Natural killer cell (primary cell): ENCODE measurements around the gene EIF4G2. TPM values are rescaled to one million over a fixed set of nuclear protein-coding genes. Genes with fewer than 3 reads are reported as not detected.

Experiments used
- ATAC-seq, 3 donors: fragments of 150-1000 bp in 2 of 3; fragments of 200-7000 bp in 1 of 3; cut with Tn5 transposase; 1 replicate in 1 of 3; 2 replicates in 2 of 3; pipeline ENCODE4 v1.10.0; 2021; ENCODE audit warnings: mild to moderate bottlenecking in 2 of 3, moderate library complexity in 2 of 3
- DNase-seq, 2 donors: peaks; one replicate each; pipeline versions ENCODE4 v3.0.0 to v3.0.0-alpha.2; 2013 to 2021; ENCODE audit warnings: mixed read lengths in 1 of 2
- H3K27ac ChIP-seq: one replicate; pipeline ENCODE4 v1.5.1; 2013; ENCODE audit warnings: mild to moderate bottlenecking, low read length
- H3K27me3 ChIP-seq: one replicate; pipeline ENCODE4 v1.6.1; 2013; ENCODE audit warnings: low read length; ENCODE audit not compliant: control insufficient read depth, insufficient read depth
- H3K36me3 ChIP-seq: one replicate; pipeline ENCODE4 v1.6.1; 2013; ENCODE audit warnings: low read length; ENCODE audit not compliant: control insufficient read depth, insufficient read depth
- H3K4me1 ChIP-seq: one replicate; pipeline ENCODE4 v1.6.1; 2013; ENCODE audit warnings: low read length; ENCODE audit not compliant: control insufficient read depth, insufficient read depth
- H3K4me3 ChIP-seq: one replicate; pipeline ENCODE4 v1.5.1; 2013; ENCODE audit warnings: low read length
- H3K9me3 ChIP-seq: one replicate; pipeline ENCODE4 v1.6.1; 2013; ENCODE audit warnings: low read length; ENCODE audit not compliant: control insufficient read depth, insufficient read depth
- H3K27ac Mint-ChIP-seq, 2 donors: one replicate each; pipeline ENCODE4 v1.8.0; 2022; ENCODE audit warnings: mild to moderate bottlenecking in 2 of 2, mixed read lengths in 2 of 2, moderate library complexity in 1 of 2
- H3K27me3 Mint-ChIP-seq, 2 donors: one replicate each; pipeline ENCODE4 v1.8.0; 2022; ENCODE audit warnings: low read depth in 2 of 2, mixed read lengths in 2 of 2
- H3K36me3 Mint-ChIP-seq: one replicate; pipeline ENCODE4 v1.8.0; 2022; ENCODE audit warnings: mixed read lengths
- H3K4me1 Mint-ChIP-seq, 2 donors: one replicate each; pipeline ENCODE4 v1.8.0; 2022; ENCODE audit warnings: mixed read lengths in 2 of 2
- H3K4me3 Mint-ChIP-seq: one replicate; pipeline ENCODE4 v1.8.0; 2022; ENCODE audit warnings: mild to moderate bottlenecking, moderate library complexity, mixed read lengths
- H3K9me3 Mint-ChIP-seq, 2 donors: one replicate each; pipeline ENCODE4 v1.8.0; 2022; ENCODE audit warnings: mixed read lengths in 2 of 2
- CTCF ChIP-seq: fragments of 200-600 bp; IDR thresholded peaks from one replicate; pipeline ENCODE4 v1.8.0; 2022; ENCODE audit warnings: antibody characterized with exemption
- WGBS: methylation state at CpG from one replicate; pipeline ENCODE4 v1.1.7; 2013; ENCODE audit warnings: missing lambda C conversion rate; ENCODE audit not compliant: insufficient coverage; 5-methylcytosine and 5-hydroxymethylcytosine counted together
- intact Hi-C: fragments of 100-400 bp; cut with micrococcal nuclease; formaldehyde crosslinking; loops from one replicate; pipeline ENCODE4 v1.14.2; 2022
- total RNA-seq, 4 donors: library from RNA; stranded (reverse); fragments of 120-200 nt in 1 of 4; gene quantifications; one replicate each; pipeline versions ENCODE4 v1.2.3 to v1.2.4, GENCODE V29; 2013 to 2022

The EIF4G2 gene
- total RNA-seq, 3 donors from 2014 or later (not counting 1 experiment from before 2014, with no cell fraction given), result 718 to 820 (median 751) TPM

- H3K27ac Mint-ChIP-seq, result no peak overlapping the region
- WGBS, result 100% methylated on average over 1 of the region's 1 CpG
These were observed 37.3 kb downstream of the EIF4G2 start for GRCh38 chr11:10771457-10771856.

GRCh38 chr11:10770626-10771254, 38.0 kb downstream of the EIF4G2 start:
- no peak overlapping the region for H3K27ac Mint-ChIP-seq
- H3K36me3 ChIP-seq, result peaks cover 80% of the 10 kb centered on the region
- peaks cover 32% of the 10 kb centered on the region for H3K36me3 Mint-ChIP-seq
- no peaks in the 10 kb centered on the region for H3K27me3 ChIP-seq
- intact Hi-C loops, result no loop called here
- ATAC-seq, result peak in 1 of 3 donors; percentile 33
- peak in 1 of 2 donors; percentile 51 for DNase-seq
- TF ChIP-seq CTCF, result peak; percentile 49
- no peak overlapping the region for H3K4me3 ChIP-seq
- H3K27ac ChIP-seq, result no peak overlapping the region
- H3K27me3 Mint-ChIP-seq, result no peaks in the 10 kb centered on the region
- no peaks in the 10 kb centered on the region for H3K4me1 Mint-ChIP-seq
- no peaks in the 10 kb centered on the region for H3K4me1 ChIP-seq
- no peak overlapping the region for H3K4me3 Mint-ChIP-seq
- H3K9me3 ChIP-seq, result no peaks in the 10 kb centered on the region
- 88% methylated on average over 1 of the region's 2 CpGs for WGBS
- H3K9me3 Mint-ChIP-seq, result no peaks in the 10 kb centered on the region

More at GRCh38 chr11:10771457-10771856, 37.3 kb downstream of the EIF4G2 start:
- DNase-seq (no peak), ATAC-seq (no peak)
- intact Hi-C loops, result no loop called here
- Mint-ChIP-seq H3K4me3 (no peak overlapping the region), H3K9me3 (no peaks in the 10 kb centered on the region), H3K36me3 (peaks cover 32% of the 10 kb centered on the region), H3K4me1 (no peaks in the 10 kb centered on the region), H3K27me3 (no peaks in the 10 kb centered on the region)
- no peak overlapping the region for H3K4me3 ChIP-seq
- H3K4me1 ChIP-seq, result no peaks in the 10 kb centered on the region
- no peaks in the 10 kb centered on the region for H3K27me3 ChIP-seq
- no peak for TF ChIP-seq CTCF
- no peak overlapping the region for H3K27ac ChIP-seq
- H3K9me3 ChIP-seq, result no peaks in the 10 kb centered on the region
- peaks cover 80% of the 10 kb centered on the region for H3K36me3 ChIP-seq

- Mint-ChIP-seq H3K36me3 (peaks cover 17% of the 10 kb centered on the region), H3K4me1 (peaks cover 0 to 6% of the 10 kb centered on the region in 2 donors), H3K27me3 (no peaks in the 10 kb centered on the region), H3K4me3 (no peak overlapping the region), H3K27ac (no peak overlapping the region), H3K9me3 (no peaks in the 10 kb centered on the region)
- no peak for TF ChIP-seq CTCF
- DNase-seq (no peak), ATAC-seq (no peak)
- peaks cover 74% of the 10 kb centered on the region for H3K36me3 ChIP-seq
- no peaks in the 10 kb centered on the region for H3K9me3 ChIP-seq
- H3K4me3 ChIP-seq, result no peak overlapping the region
- no peak overlapping the region for H3K27ac ChIP-seq
- H3K4me1 ChIP-seq, result no peaks in the 10 kb centered on the region
- no peaks in the 10 kb centered on the region for H3K27me3 ChIP-seq
- intact Hi-C loops, result no loop called here
- WGBS, result 90% methylated on average over 12 of the region's 12 CpGs
These were observed 44.3 kb downstream of the EIF4G2 start for GRCh38 chr11:10764412-10764811.

- no peaks in the 10 kb centered on the region for H3K9me3 ChIP-seq
- H3K4me1 ChIP-seq, result no peaks in the 10 kb centered on the region
- H3K4me3 Mint-ChIP-seq, result no peak overlapping the region
- peaks cover 75% of the 10 kb centered on the region for H3K36me3 ChIP-seq
- H3K4me1 Mint-ChIP-seq, result peaks cover 0 to 6% of the 10 kb centered on the region in 2 donors
- H3K36me3 Mint-ChIP-seq, result peaks cover 11% of the 10 kb centered on the region
- H3K4me3 ChIP-seq, result no peak overlapping the region
- H3K27ac Mint-ChIP-seq, result no peak overlapping the region
- H3K27ac ChIP-seq, result no peak overlapping the region
- ATAC-seq (no peak), DNase-seq (no peak)
- H3K27me3 Mint-ChIP-seq, result no peaks in the 10 kb centered on the region
- no peaks in the 10 kb centered on the region for H3K27me3 ChIP-seq
- no peak for TF ChIP-seq CTCF
- WGBS, result 98% methylated on average over 3 of the region's 4 CpGs
- intact Hi-C loops, result no loop called here
- no peaks in the 10 kb centered on the region for H3K9me3 Mint-ChIP-seq
These were observed 45.0 kb downstream of the EIF4G2 start for GRCh38 chr11:10763766-10764165.
